GM19035 (cell line): Measurements from ENCODE around the gene ANGPT4.

Source experiments
- ATAC-seq: cut with Tn5 transposase; IDR thresholded peaks from one replicate; pipeline ENCODE4 v1.9.1; 2021; ENCODE audit not compliant: unreplicated experiment

ANGPT4 gene

GRCh38 chr20:916125-916799 is at the start of gene ANGPT4:
TSS of gene ANGPT4 (minus strand) at chr20:916334. CDS start at chr20:916214, 120 bp downstream.
- ATAC-seq = no peak

GRCh38 chr20:963795-964194 is 47.7 kb upstream of the ANGPT4 start:
- no peak for ATAC-seq

GRCh38 chr20:962683-963082 is 46.5 kb upstream of the ANGPT4 start:
- ATAC-seq = no peak

- no peak for ATAC-seq
Observed at GRCh38 chr20:962223-962622, 46.1 kb upstream of the ANGPT4 start.

- no peak for ATAC-seq
Observed at GRCh38 chr20:961768-962167, 45.6 kb upstream of the ANGPT4 start.

- no peak for ATAC-seq
Observed at GRCh38 chr20:959996-960615, 44.0 kb upstream of the ANGPT4 start.

GRCh38 chr20:958936-959815 is 43.0 kb upstream of the ANGPT4 start:
- no peak for ATAC-seq

- no peak for ATAC-seq
Observed at GRCh38 chr20:957544-957943, 41.4 kb upstream of the ANGPT4 start.

- ATAC-seq = no peak
Observed at GRCh38 chr20:956330-956951, 40.3 kb upstream of the ANGPT4 start.

- ATAC-seq = no peak
Observed at GRCh38 chr20:955656-956055, 39.5 kb upstream of the ANGPT4 start.

GRCh38 chr20:955111-955510 is 39.0 kb upstream of the ANGPT4 start:
- no peak for ATAC-seq

- ATAC-seq = no peak
Observed at GRCh38 chr20:953742-954141, 37.6 kb upstream of the ANGPT4 start.

- no peak for ATAC-seq
Observed at GRCh38 chr20:952196-952795, 36.2 kb upstream of the ANGPT4 start.

- no peak for ATAC-seq
Observed at GRCh38 chr20:951384-952169, 35.4 kb upstream of the ANGPT4 start.

GRCh38 chr20:949717-950116 is 33.6 kb upstream of the ANGPT4 start:
- ATAC-seq = no peak

- ATAC-seq = no peak
Observed at GRCh38 chr20:946826-947225, 30.7 kb upstream of the ANGPT4 start.

GRCh38 chr20:945841-946240 is 29.7 kb upstream of the ANGPT4 start:
- no peak for ATAC-seq

- ATAC-seq = no peak
Observed at GRCh38 chr20:944774-945410, 28.8 kb upstream of the ANGPT4 start.

- no peak for ATAC-seq
Observed at GRCh38 chr20:944148-944547, 28.0 kb upstream of the ANGPT4 start.

- no peak for ATAC-seq
Observed at GRCh38 chr20:942611-943010, 26.5 kb upstream of the ANGPT4 start.
